Hepatocyte (in vitro differentiated cells): ENCODE measurements around the gene PLOD3.

Source experiments
- CTCF ChIP-seq: fragments of 200-600 bp; sonication (generic); IDR thresholded peaks from 2 replicates; pipeline ENCODE4 v1.5.1; 2016; ENCODE audit warnings: antibody characterized with exemption, mild to moderate bottlenecking; ENCODE audit not compliant: poor library complexity
- EZH2 ChIP-seq: fragments of 200-600 bp; sonication (generic); IDR thresholded peaks from 2 replicates; pipeline ENCODE4 v1.6.1; 2016; ENCODE audit warnings: antibody characterized with exemption, mild to moderate bottlenecking, borderline replicate concordance
- EZH2phosphoT487 ChIP-seq: fragments of 200-600 bp; sonication (generic); IDR thresholded peaks from one replicate; pipeline ENCODE4 v1.6.1; 2018; ENCODE audit warnings: antibody characterized with exemption, mild to moderate bottlenecking, low read depth, moderate library complexity; ENCODE audit not compliant: unreplicated experiment, severe bottlenecking

GRCh38 chr7:101171442-101171837, 45.9 kb downstream of the PLOD3 start:
- no peak for TF ChIP-seq CTCF
- no peak for TF ChIP-seq EZH2phosphoT487
- TF ChIP-seq EZH2, result no peak
